NCI-H69 (cell line): ENCODE data around the gene ZBTB3.
"Not testable (repeated sequence)": the region's sequence is repeated elsewhere in the genome, so short reads cannot be mapped to it uniquely, and the experiment has no call there.

ENCODE experiments used
- DNase-seq: peaks from one replicate; lab custom pipeline; 2025; lab: John Stamatoyannopoulos, UW

ZBTB3 gene

DNA sequence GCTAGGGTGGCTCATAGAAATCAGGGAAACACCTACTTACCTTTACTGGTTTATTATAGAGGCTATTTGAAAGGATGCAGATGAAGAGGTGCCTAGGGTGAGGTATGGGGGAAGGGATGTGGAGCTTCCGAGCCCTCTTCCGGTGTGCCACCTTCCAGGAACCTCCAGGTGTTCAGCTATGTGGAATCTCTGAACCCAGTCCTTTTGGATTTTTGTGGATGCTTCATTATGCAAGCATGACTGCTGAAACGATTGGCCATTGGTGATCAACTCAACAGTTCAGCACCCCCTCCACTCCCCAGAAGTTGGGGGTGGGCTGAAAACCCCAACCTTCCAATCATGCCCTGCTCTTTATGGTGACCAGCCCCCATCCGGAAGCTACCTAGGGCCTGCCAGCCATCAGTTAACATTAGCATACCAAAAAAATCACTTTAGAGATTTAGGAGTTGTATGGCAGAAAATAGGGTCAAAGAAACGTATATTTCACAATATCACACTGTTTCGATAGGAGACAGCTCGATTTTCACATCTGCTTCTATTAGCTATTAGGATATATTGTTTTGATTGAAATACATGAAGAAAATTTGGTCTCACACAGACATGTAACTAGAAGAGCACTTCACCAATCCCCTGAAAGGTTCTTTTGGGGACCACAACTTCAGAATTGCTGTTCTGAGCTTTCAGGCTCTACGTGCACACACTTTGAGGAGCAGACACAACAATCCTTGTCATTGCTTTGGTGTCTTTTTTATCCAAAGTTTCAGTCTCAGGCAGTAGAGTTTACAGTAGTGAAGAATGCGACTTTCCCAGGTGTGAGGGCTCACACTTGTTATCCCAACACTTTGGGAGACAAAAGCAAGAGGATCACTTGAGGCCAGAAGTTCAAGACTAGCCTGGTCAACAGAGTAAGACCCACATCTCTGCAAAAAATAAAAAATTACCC is 4.2 kb upstream of the ZBTB3 start:
- no peak for DNase-seq

DNA sequence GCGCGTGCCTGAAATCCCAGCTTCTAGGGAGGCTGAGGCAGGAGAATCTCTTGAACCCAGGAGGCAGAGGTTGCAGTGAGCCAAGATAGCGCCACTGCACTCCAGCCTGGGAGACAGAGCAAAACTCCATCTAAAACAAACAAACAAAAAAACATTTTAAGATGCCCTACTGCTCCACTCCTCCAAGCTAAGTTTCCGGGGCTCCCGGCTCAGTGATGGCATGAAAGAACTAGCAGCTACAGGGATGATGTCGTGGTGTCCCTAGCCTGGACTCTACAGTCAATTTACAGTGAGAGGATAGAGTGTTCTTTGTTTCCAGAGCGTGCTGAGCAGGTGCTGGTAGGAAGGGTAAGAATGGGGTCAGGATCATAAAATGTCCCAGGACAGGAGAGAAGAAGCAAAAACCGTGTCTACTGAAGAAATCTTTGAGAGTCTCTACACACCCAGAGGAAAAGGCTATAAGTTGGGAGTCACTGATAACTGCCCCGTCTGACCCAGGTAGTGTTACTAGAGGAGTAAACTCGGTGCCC is 1.2 kb upstream of the ZBTB3 start:
- no peak for DNase-seq

DNA sequence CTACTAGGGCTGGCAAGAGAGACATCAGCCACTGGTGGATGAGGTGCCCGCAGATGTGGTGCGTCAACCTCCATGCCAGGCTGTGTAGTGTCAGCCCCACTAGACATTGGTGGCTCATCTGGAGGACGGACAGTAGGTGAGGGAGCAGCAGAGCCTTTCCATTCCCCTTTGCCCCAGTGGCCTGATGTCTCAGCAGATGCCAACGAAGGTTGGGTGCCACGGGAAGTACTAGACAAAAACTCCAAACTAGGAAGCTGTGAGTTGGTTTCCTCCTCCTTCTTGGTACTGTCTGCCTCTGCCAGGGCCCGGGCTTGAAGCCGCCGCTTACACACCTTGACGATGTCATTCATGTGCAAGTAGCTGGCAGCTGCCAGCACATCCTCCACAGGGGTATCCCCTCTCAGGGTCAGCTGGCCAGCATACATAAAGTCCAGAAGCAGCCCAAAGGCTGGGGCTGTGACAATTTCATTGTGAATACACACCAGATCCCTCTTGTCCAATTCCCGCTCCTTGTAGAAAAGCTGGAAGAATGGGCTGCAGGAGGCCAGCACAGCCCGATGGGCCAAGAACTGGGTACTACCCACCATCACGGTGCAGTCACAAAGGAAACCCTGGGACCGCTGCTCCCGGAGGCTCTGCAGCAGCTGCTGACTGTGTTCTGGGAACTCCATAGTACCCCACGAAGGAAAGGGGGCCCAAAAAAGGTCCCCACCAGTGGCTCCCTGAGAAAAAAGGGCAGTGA is 795 bp downstream of the ZBTB3 start:
- DNase-seq, result no peak

DNA sequence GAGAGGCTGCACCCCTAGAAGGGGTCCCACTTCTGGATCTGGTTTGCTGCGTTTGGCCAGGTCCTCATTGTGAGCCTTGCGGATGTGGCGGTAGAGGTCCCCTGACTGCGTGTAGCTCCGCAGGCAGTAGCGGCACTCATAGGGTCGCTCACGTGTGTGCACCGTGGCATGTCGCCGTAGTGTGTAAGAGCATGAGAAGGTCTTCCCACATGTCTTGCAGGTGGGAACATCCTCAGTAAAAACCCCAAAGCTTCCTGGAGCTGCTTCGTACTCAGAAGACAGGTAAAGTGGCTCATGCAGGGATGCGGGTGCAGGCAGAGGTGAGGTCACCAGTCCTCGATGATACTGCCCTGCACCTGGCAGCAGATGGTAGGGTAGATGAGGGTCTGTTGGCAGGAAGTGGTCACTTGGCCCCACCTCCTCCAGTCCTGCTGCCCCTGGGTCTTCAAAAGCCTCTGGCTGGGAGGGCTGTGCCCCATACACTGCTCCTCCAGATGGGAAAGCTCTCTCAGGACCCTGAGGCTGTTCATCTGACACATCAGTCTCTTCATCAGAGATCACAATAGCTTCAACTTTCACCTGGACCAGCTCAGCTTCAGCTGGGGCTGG is 1.7 kb downstream of the ZBTB3 start:
- DNase-seq, result no peak

DNA sequence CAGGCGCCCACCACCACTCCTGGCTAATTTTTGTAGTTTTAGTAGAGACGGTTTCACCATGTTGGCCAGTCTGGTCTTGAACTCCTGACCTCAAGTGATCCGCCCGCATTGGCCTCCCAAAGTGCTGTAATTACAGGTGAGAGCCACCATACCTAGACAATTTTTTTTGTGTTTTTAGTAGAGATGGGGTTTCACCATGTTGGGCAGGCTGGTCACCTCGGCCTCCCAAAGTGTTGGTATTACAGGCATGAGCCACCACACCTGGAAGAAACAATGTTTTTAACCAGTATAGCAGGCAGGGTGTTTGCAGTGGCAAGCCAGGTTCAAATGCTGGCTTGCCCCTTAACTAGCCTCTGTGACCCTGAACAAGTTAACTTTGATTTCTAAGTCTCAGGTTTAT is 4.0 kb downstream of the ZBTB3 start:
- not testable (repeated sequence) for DNase-seq

DNA sequence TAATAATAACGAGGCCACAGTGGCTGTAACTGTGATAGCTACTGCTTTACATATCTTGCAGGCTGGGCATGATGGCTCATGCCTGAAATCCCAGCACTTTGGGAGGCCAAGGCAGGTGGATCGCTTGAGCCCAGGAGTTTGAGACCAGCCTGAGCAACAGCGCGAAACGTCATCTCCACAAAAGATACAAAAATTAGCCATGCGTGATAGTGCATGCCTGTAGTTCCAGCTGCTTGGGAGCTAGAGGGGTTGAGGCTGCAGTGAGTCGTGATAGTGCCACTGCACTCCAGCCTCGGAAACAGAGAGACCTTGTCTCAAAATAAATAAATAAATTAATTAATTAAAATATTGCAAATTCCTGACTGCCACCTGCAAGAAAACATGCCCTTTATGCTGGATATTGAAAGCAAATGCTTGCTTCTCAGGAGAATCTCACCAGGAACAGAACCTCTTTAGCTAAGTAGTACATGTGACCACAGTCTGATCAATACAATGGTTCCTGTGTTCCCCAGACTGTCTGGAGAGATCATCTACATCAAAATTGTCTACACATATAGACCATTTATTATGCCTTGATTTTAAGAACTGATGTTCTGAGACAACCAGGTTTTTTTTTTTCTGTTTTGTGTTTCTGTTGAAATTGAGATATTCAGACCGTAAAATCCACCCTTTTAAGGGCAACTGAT is 6.3 kb downstream of the ZBTB3 start:
- DNase-seq, result no peak

DNA sequence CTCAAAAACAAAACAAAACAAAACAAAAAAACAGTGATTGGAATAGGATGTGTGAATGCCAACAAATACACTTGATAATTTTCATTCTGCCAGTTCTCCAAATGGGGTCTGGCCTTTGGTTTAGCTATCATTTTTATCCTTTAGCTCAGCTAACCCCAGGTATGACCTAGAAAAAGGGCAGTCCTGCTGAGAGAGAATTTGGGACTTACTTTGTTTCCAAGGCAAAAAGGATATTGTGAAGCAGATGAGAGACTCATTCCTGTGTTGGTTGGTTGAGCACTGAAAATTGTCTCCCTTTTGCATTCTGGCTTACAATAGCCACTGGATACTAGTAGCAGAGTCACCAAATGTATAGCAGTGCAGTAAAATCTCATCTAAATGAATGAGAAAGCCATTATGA is 16.8 kb downstream of the ZBTB3 start:
- no peak for DNase-seq

DNA sequence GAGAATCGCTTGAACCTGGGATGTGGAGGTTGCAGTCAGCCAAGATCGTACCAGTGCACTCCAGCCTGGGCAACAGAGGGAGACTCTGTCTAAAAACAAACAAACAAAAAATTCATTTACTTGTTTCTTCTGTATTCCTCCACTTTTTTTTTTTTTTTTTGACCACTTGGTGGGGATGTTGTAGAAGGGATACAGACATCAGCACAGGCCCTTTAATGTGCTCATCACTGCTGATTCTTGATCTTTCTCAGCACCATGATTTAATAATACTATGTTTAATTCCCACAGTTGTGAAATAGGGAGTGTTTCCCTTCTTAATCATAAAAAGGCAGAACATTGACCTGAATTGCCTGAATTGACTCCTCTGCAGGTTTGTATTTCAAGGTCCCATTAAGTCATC is 21.1 kb downstream of the ZBTB3 start:
- peak; percentile 31 for DNase-seq

DNA sequence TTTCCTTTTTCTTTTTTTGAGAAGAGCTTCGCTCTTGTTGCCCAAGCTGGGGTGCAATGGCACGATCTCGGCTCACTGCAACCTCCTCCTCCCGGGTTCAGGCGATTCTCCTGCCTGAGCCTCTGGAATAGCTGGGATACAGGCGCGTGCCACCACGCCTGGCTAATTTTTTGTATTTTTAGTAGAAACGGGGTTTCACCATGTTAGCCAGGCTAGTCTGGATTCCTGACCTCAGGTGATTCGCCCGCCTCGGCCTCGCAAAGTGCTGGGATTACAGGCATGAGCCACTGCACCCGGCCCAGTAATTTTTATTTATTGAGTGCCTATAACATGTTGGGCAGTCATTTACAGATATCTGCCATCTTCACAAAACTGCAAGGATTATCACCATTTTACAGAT is 23.9 kb downstream of the ZBTB3 start:
- DNase-seq, result not testable (repeated sequence)

DNA sequence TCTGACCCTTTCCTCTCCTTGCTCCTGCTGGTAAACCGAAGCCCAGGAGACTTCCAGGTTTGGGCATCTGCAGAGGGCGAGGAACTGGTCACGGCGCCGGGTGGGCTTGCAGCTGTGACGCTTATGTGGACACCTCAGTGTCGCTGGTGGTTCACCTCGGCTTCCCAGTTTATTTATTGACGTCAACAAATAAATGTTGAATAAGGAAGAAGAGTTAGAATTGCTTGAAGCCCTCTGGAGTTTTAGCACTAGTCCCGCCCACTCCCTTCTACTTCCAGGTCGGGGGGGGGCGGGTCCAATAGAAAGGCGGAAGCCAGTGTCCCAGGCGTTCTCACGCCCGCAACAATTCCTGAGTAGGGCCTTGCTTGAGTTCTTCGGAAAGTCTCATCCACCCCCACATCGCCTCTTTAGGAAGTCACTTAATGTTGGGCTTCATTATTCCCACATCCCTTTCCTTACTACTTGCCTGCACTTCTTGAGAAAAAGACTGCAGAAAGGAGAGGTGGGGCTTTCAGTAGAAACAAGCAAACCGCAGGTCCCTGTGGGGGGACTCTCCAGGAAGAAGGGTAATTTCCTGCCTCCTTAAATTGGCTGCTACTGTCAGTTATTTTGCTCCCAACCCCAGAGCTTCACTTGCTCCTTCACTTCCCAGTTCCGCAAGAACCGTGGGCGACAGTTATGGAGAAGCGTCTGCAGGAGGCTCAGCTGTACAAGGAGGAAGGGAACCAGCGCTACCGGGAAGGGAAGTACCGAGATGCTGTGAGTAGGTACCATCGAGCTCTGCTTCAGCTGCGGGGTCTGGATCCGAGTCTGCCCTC is 25.6 kb downstream of the ZBTB3 start, which contains the start of gene TTC9C:
TSS of gene TTC9C (plus strand) at position 316 of the 818 bp plus-strand sequence. CDS start at position 679, 363 bp downstream.
- DNase-seq, result peak; percentile 93

DNA sequence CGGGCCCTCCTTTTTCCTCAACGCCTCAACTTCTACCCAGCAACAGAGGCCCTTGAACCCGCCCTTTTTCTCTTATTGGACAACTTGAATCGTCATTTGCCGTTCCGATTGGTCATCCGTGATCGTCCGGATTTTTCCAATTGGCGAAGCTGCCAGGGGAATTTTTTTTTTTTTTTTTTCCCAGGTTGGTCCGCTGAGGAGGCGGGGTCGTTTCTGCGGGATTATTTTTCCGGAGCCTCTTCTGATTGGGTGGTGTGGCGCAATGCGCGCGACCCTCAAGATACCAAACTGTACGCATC is 26.1 kb downstream of the ZBTB3 start:
- DNase-seq, result peak; percentile 99

DNA sequence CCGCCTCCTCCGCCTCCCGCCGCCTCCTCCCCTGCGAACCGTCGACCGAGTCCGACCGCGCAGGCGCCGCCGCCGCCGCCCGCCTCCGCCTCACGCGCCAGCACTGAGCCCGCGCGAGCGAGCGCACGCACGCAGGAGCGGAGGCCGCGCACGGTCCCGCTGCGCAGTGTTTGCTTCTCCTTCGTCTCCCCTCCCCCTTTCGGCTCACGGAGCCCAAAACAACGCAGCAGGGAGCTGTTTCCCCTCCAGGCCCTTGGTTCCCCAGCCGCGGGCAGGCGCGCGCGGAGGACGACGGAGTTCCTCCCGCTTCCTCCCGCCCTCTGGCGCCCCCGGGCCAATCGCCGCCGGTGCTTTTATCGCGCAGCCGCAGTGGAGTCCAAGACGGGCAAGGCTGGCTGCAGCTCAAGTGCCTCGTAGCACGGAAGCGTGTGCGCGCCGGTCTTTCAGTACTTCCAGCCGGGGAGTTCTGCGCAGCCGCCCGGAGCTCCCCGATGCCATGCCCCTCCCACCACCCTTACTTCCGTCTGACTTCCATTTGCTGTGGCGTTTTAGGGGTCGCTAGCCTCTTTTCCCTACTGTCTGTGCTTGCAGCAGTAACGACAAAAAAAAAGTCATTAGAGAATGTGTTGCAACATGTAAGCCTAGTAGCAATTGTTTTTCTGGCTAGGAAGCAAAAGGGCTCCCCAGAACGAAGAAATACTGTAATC is 26.6 kb downstream of the ZBTB3 start, which contains the start of gene HNRNPUL2:
TSS of gene HNRNPUL2 (minus strand) at position 293 of the 707 bp plus-strand sequence. CDS start 301 bp downstream, outside the sequence.
- peak; percentile 100 for DNase-seq

DNA sequence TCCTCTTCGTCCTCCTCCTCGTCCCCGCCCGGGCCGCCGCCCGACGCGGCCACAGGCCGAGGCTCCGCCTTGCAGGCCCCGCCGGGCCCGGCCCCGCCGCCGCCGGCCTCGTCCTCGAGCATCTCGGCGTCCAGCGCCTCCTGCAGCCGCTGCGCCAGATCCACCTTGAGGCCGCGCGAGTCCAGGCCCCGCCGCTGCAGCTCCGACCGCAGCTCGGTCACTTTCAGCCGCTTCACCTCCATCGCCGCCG is 27.1 kb downstream of the ZBTB3 start:
- DNase-seq, result no peak

DNA sequence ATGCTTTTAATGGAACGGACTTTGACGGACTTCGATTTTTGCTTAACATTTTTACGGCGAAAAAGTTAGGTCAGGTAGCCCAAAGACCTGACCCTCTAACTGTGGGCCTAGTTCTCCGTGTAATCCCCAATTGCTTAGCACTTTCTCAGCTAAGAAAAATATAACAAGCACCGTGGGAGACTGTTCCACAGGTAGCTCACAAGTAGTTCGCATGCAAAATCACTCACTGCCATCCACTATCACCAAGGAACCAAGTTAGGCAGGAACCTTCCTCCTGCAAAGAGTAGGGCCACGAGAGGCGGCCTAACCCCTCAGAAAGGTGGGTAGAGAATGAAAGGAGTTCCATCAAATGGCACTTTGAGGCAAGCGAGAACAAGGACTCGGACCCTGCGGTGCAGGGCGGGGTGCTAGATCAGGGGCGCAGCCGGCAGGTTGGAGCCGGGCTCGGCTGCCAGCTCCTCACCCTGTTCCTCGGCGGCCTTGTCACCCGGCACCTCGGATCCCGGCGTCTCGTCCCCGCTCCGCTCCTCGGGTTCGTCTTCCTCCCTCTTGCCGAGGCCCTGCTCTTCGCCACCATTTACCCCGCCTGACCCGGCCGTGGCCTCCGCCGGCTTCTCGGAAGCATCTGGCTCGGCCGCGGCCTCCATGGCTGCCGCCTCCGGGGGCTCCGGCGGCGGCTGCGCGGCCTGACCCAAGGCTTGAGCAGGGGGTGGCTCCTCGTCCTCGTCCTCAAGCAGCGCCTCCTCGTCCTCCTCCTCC is 27.6 kb downstream of the ZBTB3 start:
- DNase-seq, result peak; percentile 48

DNA sequence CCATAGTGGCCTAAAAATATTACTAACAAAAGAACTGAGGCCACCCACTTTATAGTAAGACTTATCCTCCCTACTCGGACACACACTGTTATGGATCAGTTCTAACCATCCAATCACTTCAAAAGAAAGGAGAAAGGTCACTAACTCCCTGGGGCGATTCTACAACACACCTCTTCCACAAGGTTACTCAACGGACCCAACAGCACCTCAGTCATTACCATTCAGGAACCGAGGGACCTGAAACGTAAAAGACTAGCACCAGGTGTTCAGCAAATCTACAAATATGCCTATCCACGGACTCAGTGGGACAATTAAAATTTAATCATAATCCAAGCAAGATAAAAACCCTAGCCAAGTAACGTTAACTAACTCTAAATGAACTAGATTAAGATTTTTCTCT is 28.3 kb downstream of the ZBTB3 start:
- DNase-seq, result peak; percentile 54

DNA sequence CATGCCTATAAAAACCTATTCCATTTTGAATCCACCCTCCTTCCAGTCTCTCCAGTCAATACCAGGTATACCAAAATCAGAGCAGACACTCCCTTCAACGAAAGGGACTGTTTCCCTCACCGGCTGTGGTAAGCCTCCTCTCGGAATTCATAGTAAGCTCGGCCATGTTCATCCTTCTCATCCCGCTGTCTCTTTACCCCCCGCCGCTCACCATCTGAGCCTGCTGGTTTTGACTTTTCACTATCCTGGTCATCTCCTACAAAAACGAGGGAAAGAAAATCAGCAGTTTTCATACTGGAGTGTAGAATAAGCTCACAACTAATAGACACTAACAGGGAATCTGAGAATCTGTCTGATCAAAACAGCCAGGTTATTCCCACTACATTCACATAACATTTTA is 29.8 kb downstream of the ZBTB3 start:
- no peak for DNase-seq

DNA sequence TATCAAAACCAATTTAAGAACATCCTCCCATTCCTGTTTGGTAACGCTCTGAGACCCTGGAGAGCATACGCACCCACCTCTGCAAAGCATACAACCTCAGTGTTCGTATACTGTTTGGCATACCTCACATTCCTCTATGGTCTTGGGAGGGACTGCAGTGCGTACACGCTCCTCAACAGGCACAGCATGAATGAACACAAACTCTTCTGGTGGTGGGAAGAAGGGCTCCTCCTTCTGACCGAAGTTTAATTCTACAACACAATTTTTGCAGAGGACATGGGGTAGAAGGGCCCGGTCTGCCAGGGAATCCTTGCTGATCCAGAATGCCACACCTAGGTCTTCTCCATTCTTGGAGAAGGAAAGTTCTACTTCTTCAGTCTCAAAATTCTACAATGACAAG is 32.0 kb downstream of the ZBTB3 start:
- DNase-seq, result no peak

DNA sequence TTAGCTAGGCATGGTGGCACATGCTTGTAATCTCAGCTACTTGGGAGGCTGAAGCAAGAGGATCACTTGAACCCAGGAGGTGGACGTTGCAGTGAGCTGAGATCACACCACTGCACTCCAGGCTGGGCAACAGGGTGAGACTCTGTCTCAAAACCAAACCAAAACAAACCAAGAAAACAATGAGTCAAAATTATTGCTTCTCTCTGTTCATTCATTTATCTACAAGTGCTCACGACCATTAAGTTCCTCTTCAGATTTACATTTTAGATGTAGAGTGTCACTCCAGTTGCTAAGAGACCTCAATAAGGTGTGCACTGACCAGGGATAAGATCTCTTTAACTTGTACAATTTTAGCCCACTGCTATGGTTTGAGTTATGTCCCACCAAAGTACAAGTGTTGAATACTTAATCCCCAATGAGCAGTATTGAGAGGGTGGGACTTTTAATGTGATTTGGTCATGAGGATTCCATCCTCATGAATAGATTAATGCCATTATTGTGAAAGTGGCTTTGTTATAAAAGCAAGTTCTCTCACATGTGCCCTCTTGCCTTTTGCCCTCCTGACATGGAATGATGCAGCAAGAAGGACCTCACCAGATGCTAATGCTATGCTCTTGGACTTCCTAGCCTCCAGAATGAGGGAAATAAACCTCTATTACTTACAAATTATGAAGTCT is 34.5 kb downstream of the ZBTB3 start:
- no peak for DNase-seq

DNA sequence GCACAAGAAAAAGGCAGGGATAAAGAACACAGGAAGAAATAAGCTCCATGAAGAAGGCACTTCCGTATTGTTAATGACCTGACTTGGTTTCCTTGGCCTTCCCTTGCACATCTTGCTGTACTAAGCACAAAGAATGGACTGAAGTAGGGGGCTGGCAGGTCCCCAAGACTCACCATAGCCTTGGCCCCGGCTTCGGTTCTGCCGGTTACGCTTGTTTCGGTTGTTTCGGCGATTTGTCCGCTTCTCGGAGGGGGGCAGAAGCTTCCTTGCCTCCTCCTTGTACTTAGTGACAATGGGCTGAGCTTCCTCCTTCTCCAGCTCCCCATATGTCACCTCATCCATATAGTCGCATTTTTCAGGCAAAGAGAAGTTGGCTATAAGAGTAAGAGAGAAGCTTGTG is 37.1 kb downstream of the ZBTB3 start:
- DNase-seq, result no peak
